PC-3 (cell line): Measurements from ENCODE around the gene OXSR1.

ENCODE experiments used
- CTCF ChIP-seq: fragments of 300-600 bp; sonication (generic); conservative IDR thresholded peaks from 2 replicates; pipeline ENCODE4 v1.5.1; 2017; ENCODE audit warnings: antibody characterized with exemption, low read depth, mild to moderate bottlenecking, low read length
- EZH2 ChIP-seq: fragments of 300-600 bp; sonication (generic); IDR thresholded peaks from one replicate; pipeline ENCODE4 v1.6.1; 2017; ENCODE audit warnings: antibody characterized with exemption, mild to moderate bottlenecking, low read length; ENCODE audit not compliant: unreplicated experiment

GRCh38 chr3:38170722-38171121 lies 5.4 kb downstream of the OXSR1 start:
- TF ChIP-seq CTCF (no peak), EZH2 (no peak)
